H1 (cell line): Measurements from ENCODE around the gene RORB. TPM values are rescaled to one million over a fixed set of nuclear protein-coding genes. Genes with fewer than 3 reads are reported as not detected.

Source experiments
- CTCF ChIA-PET: fragments of 300-600 bp; sonication (Branson Sonifier 250); formaldehyde crosslinking; loops from one replicate; lab custom pipeline; 2021; ENCODE audit not compliant: partially characterized antibody; lab: Charles Lee
- POLR2A ChIA-PET: fragments of 300-600 bp; sonication (Branson Sonifier 250); formaldehyde crosslinking; loops from one replicate; lab custom pipeline; 2021; ENCODE audit warnings: inconsistent platforms; ENCODE audit not compliant: partially characterized antibody; lab: Charles Lee
- DNase-seq, 2 experiments: peaks; one replicate each; pipeline versions ENCODE4 v3.0.0 to v3.0.0-alpha.2; 2010 to 2022; ENCODE audit warnings: low spot score in 2 of 2, low read depth in 1 of 2, mixed read lengths in 1 of 2
- FAIRE-seq: peaks from 2 replicates; lab custom pipeline; 2011; peaks lifted over from hg19 to GRCh38; lab: Jason Lieb, UNC
- H2AFZ ChIP-seq: 2 replicates; pipeline ENCODE4 v1.8.1; 2012; ENCODE audit warnings: low read length, inconsistent platforms
- H2AK5ac ChIP-seq: 2 replicates; pipeline ENCODE4 v1.6.1; 2013; ENCODE audit warnings: low read depth, low read length
- H2BK120ac ChIP-seq: replicated peaks from 2 replicates; pipeline ENCODE3; 2013; ENCODE audit warnings: low read depth, low read length, inconsistent platforms
- H2BK12ac ChIP-seq: 2 replicates; pipeline ENCODE4 v1.6.1; 2013; ENCODE audit warnings: low read depth, low read length
- H2BK15ac ChIP-seq: 2 replicates; pipeline ENCODE4 v1.6.1; 2013; ENCODE audit warnings: low read length
- H2BK20ac ChIP-seq: 2 replicates; pipeline ENCODE4 v1.6.1; 2013; ENCODE audit warnings: low read length
- H2BK5ac ChIP-seq: 2 replicates; pipeline ENCODE4 v1.6.1; 2013; ENCODE audit warnings: low read depth, low read length
- H3K14ac ChIP-seq: 2 replicates; pipeline ENCODE4 v1.6.1; 2013; ENCODE audit warnings: inconsistent platforms; ENCODE audit not compliant: insufficient read length
- H3K18ac ChIP-seq: 2 replicates; pipeline ENCODE4 v1.6.1; 2013; ENCODE audit warnings: low read length; ENCODE audit errors: extremely low read depth
- H3K23ac ChIP-seq: 2 replicates; pipeline ENCODE4 v1.6.1; 2013; ENCODE audit warnings: inconsistent platforms; ENCODE audit not compliant: insufficient read length
- H3K23me2 ChIP-seq: 2 replicates; pipeline ENCODE4 v1.6.1; 2013; ENCODE audit warnings: low read depth, low read length
- H3K27ac ChIP-seq: 2 replicates; pipeline ENCODE4 v1.6.1; 2011; ENCODE audit warnings: low read depth, low read length, inconsistent platforms
- H3K27me3 ChIP-seq, 4 experiments: replicated peaks in 1 of 4; 1 replicate in 1 of 4; 2 replicates in 3 of 4; pipeline versions ENCODE4 v1.6.1 to v1.8.1; 2011 to 2013; ENCODE audit warnings: low read length in 3 of 4, mild to moderate bottlenecking in 3 of 4, inconsistent platforms in 2 of 4, mixed read lengths in 2 of 4, moderate library complexity in 1 of 4; ENCODE audit not compliant: control insufficient read depth in 3 of 4, insufficient read depth in 3 of 4; ENCODE audit errors: extremely low read depth in 1 of 4
- H3K36me3 ChIP-seq, 4 experiments: 2 replicates each; pipeline versions ENCODE4 v1.6.1 to v1.8.1; 2011 to 2013; ENCODE audit warnings: mild to moderate bottlenecking in 4 of 4, low read length in 3 of 4, moderate library complexity in 2 of 4, control low read depth in 1 of 4, inconsistent platforms in 1 of 4; ENCODE audit not compliant: insufficient read depth in 4 of 4, control insufficient read depth in 2 of 4
- H3K4ac ChIP-seq: replicated peaks from 2 replicates; pipeline ENCODE3; 2013; ENCODE audit warnings: low read length, low read depth, mixed read lengths, inconsistent platforms; ENCODE audit not compliant: insufficient read length
- H3K4me1 ChIP-seq, 4 experiments: replicated peaks in 1 of 4; 1 replicate in 1 of 4; 2 replicates in 3 of 4; pipeline versions ENCODE4 v1.6.1 to v1.8.1; 2011 to 2013; ENCODE audit warnings: low read length in 3 of 4, inconsistent platforms in 2 of 4, mixed read lengths in 1 of 4; ENCODE audit not compliant: insufficient read depth in 4 of 4, control insufficient read depth in 3 of 4
- H3K4me2 ChIP-seq, 2 experiments: 2 replicates each; pipeline versions ENCODE4 v1.6.1 to v1.8.1; 2011 to 2013; ENCODE audit warnings: low read depth in 2 of 2, low read length in 2 of 2, control low read depth in 1 of 2, inconsistent platforms in 1 of 2, mild to moderate bottlenecking in 1 of 2; ENCODE audit not compliant: insufficient read depth in 1 of 2
- H3K4me3 ChIP-seq, 4 experiments: fragments of 200-600, 300-600 bp in 1 of 4; sonication (generic), shearing (Covaris generic), sonication (Bioruptor Twin) in 1 of 4; 2 replicates each; pipeline versions ENCODE4 v1.5.1 to v1.8.1; 2011 to 2016; ENCODE audit warnings: low read length in 4 of 4, low read depth in 3 of 4, control low read depth in 2 of 4, inconsistent platforms in 2 of 4, mild to moderate bottlenecking in 2 of 4, mixed read lengths in 1 of 4, moderate library complexity in 1 of 4; ENCODE audit not compliant: insufficient read depth in 2 of 4; ENCODE audit errors: extremely low read depth in 1 of 4
- H3K56ac ChIP-seq: replicated peaks from 2 replicates; pipeline ENCODE3; 2013; ENCODE audit warnings: low read depth, mild to moderate bottlenecking, mixed read lengths, low read length, inconsistent platforms; ENCODE audit not compliant: insufficient read length
- H3K79me1 ChIP-seq: 2 replicates; pipeline ENCODE4 v1.6.1; 2013; ENCODE audit warnings: low read depth, low read length, control low read depth
- H3K79me2 ChIP-seq, 2 experiments: 2 replicates each; pipeline versions ENCODE4 v1.6.1 to v1.8.1; 2012 to 2013; ENCODE audit warnings: low read length in 2 of 2, mild to moderate bottlenecking in 2 of 2, inconsistent platforms in 1 of 2; ENCODE audit not compliant: insufficient read depth in 2 of 2, control insufficient read depth in 1 of 2
- H3K9ac ChIP-seq, 4 experiments: replicated peaks in 1 of 4; 1 replicate in 1 of 4; 2 replicates in 3 of 4; pipeline versions ENCODE4 v1.6.1 to v1.8.1; 2011 to 2013; ENCODE audit warnings: low read depth in 3 of 4, low read length in 3 of 4, control low read depth in 2 of 4, mild to moderate bottlenecking in 2 of 4, moderate library complexity in 2 of 4, inconsistent platforms in 1 of 4; ENCODE audit errors: extremely low read depth in 1 of 4
- H3K9me3 ChIP-seq, 2 experiments: 2 replicates each; pipeline versions ENCODE4 v1.6.1 to v1.8.1; 2012 to 2013; ENCODE audit warnings: mild to moderate bottlenecking in 2 of 2, moderate library complexity in 2 of 2, control low read depth in 1 of 2, inconsistent platforms in 1 of 2, low read depth in 1 of 2, low read length in 1 of 2, mixed read lengths in 1 of 2; ENCODE audit not compliant: insufficient read depth in 2 of 2
- H4K20me1 ChIP-seq, 2 experiments: replicated peaks in 1 of 2; 2 replicates each; pipeline versions ENCODE3 to v1.8.1; 2011 to 2013; ENCODE audit warnings: inconsistent platforms in 2 of 2, low read length in 2 of 2, mild to moderate bottlenecking in 1 of 2; ENCODE audit not compliant: insufficient read depth in 2 of 2, control insufficient read depth in 1 of 2
- H4K5ac ChIP-seq: 2 replicates; pipeline ENCODE4 v1.6.1; 2013; ENCODE audit warnings: low read length, low read depth, mixed read lengths, inconsistent platforms; ENCODE audit not compliant: insufficient read length
- H4K8ac ChIP-seq: 2 replicates; pipeline ENCODE4 v1.8.0; 2013; ENCODE audit warnings: mild to moderate bottlenecking, moderate library complexity, low read length, inconsistent platforms; ENCODE audit not compliant: insufficient read depth; ENCODE audit errors: extremely low read depth
- H4K91ac ChIP-seq: replicated peaks from 2 replicates; pipeline ENCODE3; 2013; ENCODE audit warnings: low read length, mixed read lengths, inconsistent platforms; ENCODE audit not compliant: insufficient read length
- BRCA1 ChIP-seq: IDR thresholded peaks from 2 replicates; pipeline ENCODE4 v1.6.1; 2012; ENCODE audit warnings: low read depth, low read length, improper control_type of control experiment
- CEBPB ChIP-seq: IDR thresholded peaks from 2 replicates; pipeline ENCODE4 v1.6.1; 2012; ENCODE audit warnings: low read depth, low read length
- CHD2 ChIP-seq: IDR thresholded peaks from 2 replicates; pipeline ENCODE4 v1.6.1; 2012; ENCODE audit warnings: low read length, improper control_type of control experiment
- EZH2 ChIP-seq: fragments of 200-600 bp; sonication (generic); IDR thresholded peaks from 2 replicates; pipeline ENCODE4 v1.7.1; 2012; ENCODE audit warnings: low read depth, mild to moderate bottlenecking, moderate library complexity, low read length, inconsistent platforms; ENCODE audit not compliant: severe bottlenecking
- FOSL1 ChIP-seq: IDR thresholded peaks from 2 replicates; pipeline ENCODE4 v1.6.1; 2011; ENCODE audit warnings: mild to moderate bottlenecking, low read depth, low read length, moderate library complexity; ENCODE audit not compliant: insufficient read depth
- GTF2F1 ChIP-seq: IDR thresholded peaks from 2 replicates; pipeline ENCODE4 v1.6.1; 2012; ENCODE audit warnings: low read depth, low read length, improper control_type of control experiment, borderline replicate concordance
- RNF2 ChIP-seq: fragments of 200-900, 300-1000 bp; sonication (generic); IDR thresholded peaks from 2 replicates; pipeline ENCODE4 v1.7.1; 2016; ENCODE audit warnings: borderline replicate concordance, low read depth, mild to moderate bottlenecking, antibody characterized with exemption, low read length; ENCODE audit not compliant: poor library complexity, severe bottlenecking; ENCODE audit errors: missing control alignments
- SIN3A ChIP-seq, 2 experiments: IDR thresholded peaks in 1 of 2; conservative IDR thresholded peaks in 1 of 2; 2 replicates each; pipeline ENCODE4 v1.6.1; 2011 to 2012; ENCODE audit warnings: low read length in 2 of 2, improper control_type of control experiment in 1 of 2, low read depth in 1 of 2, mild to moderate bottlenecking in 1 of 2
- SP1 ChIP-seq: IDR thresholded peaks from 2 replicates; pipeline ENCODE4 v1.6.1; 2011; ENCODE audit warnings: low read depth, low read length
- SP2 ChIP-seq: IDR thresholded peaks from 2 replicates; pipeline ENCODE4 v1.6.1; 2012; ENCODE audit warnings: mild to moderate bottlenecking, low read length, inconsistent platforms
- TBP ChIP-seq: IDR thresholded peaks from 2 replicates; pipeline ENCODE4 v1.6.1; 2011; ENCODE audit warnings: low read depth, low read length, improper control_type of control experiment
- WGBS, 2 experiments: shearing (Covaris generic) in 1 of 2; methylation state at CpG; one replicate each; pipeline versions ENCODE4 v1.1.6 to v1.1.7; 2013 to 2015; ENCODE audit warnings: low lambda C conversion rate in 2 of 2, mixed read lengths in 2 of 2, inconsistent platforms in 1 of 2, low coverage in 1 of 2, missing lambda C conversion rate in 1 of 2; ENCODE audit not compliant: insufficient replicate concordance in 2 of 2, insufficient coverage in 1 of 2, insufficient read length in 1 of 2; ENCODE audit errors: extremely low coverage in 1 of 2, missing lambda C conversion rate in 1 of 2; 5-methylcytosine and 5-hydroxymethylcytosine counted together
- polyA plus RNA-seq, 7 experiments: library from polyadenylated mRNA; depleted of rRNA in 3 of 7; stranded (reverse) in 5 of 7; unstranded in 2 of 7; fragments of >200 nt in 5 of 7; fragments of 200-250 nt in 2 of 7; gene quantifications; 1 replicate in 5 of 7; 2 replicates in 1 of 7; 4 replicates in 1 of 7; pipeline versions ENCODE4 v1.2.1 to v1.2.3, GENCODE V29; 2011 to 2013; ENCODE audit warnings: missing spikeins in 2 of 7, mixed read lengths in 2 of 7
- total RNA-seq: library from RNA; stranded (reverse); fragmentation: NEBNext Ultra II Directional; extraction: Animal tissue kit (Norgen Biotek cat#: 25700); gene quantifications from 2 replicates; pipeline ENCODE4 v1.2.1, GENCODE V29; 2021
- TF ChIP-seq, protein P1 (sequence below): IDR thresholded peaks from 2 replicates; pipeline ENCODE4 v1.6.1; 2011; ENCODE audit warnings: low read length, improper control_type of control experiment

Gene RORB
- total and polyA plus RNA-seq, 2 of the 8 experiments (the other 6 are each of a cell fraction or from before 2014, with no cell fraction given): 2.3 to 7.1 TPM

DNA sequence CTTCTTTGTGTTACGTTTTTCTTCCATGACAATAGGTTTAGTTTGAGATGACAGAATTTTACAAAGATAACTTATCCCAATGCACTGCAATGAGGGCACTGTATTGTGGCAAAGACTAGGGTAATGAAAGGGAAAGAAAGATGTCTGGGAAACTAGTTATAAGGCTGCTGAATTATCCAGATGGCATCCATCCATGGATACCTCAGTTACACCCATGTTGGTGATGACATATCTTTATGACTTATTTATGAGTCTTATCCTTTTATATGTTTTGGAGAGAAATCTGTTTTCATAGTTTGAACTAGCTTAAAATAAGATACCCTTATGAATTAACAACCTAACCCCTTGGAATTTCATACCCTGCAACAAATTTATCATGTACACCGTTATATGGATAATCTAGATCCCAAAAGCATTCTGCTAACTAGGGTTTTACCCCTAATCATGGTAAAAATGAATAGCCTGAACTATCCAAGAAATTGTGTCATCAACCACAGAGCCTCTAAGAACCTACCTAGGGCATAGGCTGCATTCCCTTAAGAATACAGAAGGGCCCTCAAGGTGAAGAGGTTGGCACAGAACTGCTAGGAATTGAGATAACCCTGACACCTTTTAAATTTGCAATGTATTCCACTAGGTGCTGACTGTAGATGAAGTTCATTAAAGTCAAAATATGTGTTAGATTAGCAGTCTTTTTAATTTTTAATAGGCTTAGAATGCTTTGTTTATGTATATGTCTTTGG is 49.5 kb upstream of the RORB start:
- no peak for FAIRE-seq
- no peak overlapping the region for H4K5ac ChIP-seq
- H3K79me2 ChIP-seq: no peaks in the 10 kb centered on the region
- H3K36me3 ChIP-seq: no peaks in the 10 kb centered on the region; a peak in 1 of 8 replicates
- H3K18ac ChIP-seq: no peak overlapping the region
- no peak overlapping the region for H3K9ac ChIP-seq
- no peak overlapping the region for H2BK120ac ChIP-seq
- H2BK15ac ChIP-seq: no peak overlapping the region
- no peak overlapping the region for H2BK20ac ChIP-seq
- POLR2A ChIA-PET: no interaction called here
- DNase-seq: no peak
- no peak overlapping the region for H2AFZ ChIP-seq
- H3K27ac ChIP-seq: no peak overlapping the region
- H2BK12ac ChIP-seq: no peak overlapping the region
- H4K20me1 ChIP-seq: no peaks in the 10 kb centered on the region
- no peak overlapping the region for H2BK5ac ChIP-seq
- H4K8ac ChIP-seq: no peak overlapping the region
- CTCF ChIA-PET: no interaction called here
- no peak overlapping the region for H3K4me2 ChIP-seq
- no peaks in the 10 kb centered on the region for H3K79me1 ChIP-seq
- H2AK5ac ChIP-seq: no peak overlapping the region
- H3K4me1 ChIP-seq: no peaks in the 10 kb centered on the region
- no peak overlapping the region for H3K4ac ChIP-seq
- H4K91ac ChIP-seq: no peak overlapping the region
- no peaks in the 10 kb centered on the region for H3K9me3 ChIP-seq
- no peaks in the 10 kb centered on the region for H3K23me2 ChIP-seq
- no peaks in the 10 kb centered on the region for H3K27me3 ChIP-seq
- H3K56ac ChIP-seq: no peak overlapping the region
- H3K4me3 ChIP-seq: no peak overlapping the region
- no peak overlapping the region for H3K23ac ChIP-seq
- H3K14ac ChIP-seq: no peak overlapping the region
- WGBS, 2 experiments: 75% methylated on average over 2 of the region's 2 CpGs; no CpG with 5 or more reads in 1 of the 2 experiments
- TF ChIP-seq FOSL1 (no peak), CHD2 (no peak), RNF2 (no peak), GTF2F1 (no peak), BRCA1 (no peak), SIN3A (conservative IDR thresholded peaks at IDR 0.05 in 1 of 2, IDR thresholded peaks at IDR 0.05 in 1 of 2; ENCODE audit: low read depth in 1 of 2, low read length in 2 of 2) (no peak), SP2 (no peak), SP1 (no peak), CEBPB (no peak), TBP (no peak), EZH2 (no peak)
- TF ChIP-seq, protein P1, sequence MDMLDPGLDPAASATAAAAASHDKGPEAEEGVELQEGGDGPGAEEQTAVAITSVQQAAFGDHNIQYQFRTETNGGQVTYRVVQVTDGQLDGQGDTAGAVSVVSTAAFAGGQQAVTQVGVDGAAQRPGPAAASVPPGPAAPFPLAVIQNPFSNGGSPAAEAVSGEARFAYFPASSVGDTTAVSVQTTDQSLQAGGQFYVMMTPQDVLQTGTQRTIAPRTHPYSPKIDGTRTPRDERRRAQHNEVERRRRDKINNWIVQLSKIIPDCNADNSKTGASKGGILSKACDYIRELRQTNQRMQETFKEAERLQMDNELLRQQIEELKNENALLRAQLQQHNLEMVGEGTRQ: no peak
